HCT116 (cell line): ENCODE data around the gene KNCN. TPM values are rescaled to one million over a fixed set of nuclear protein-coding genes. Genes with fewer than 3 reads are reported as not detected.

ENCODE experiments used
- ATAC-seq: fragments of 200-7000 bp; cut with Tn5 transposase; 2 replicates; pipeline ENCODE4 v1.9.1; 2020; ENCODE audit warnings: mild to moderate bottlenecking, moderate library complexity
- BruUV-seq: library from RNA; stranded (reverse); fragments of 400-500 nt; replicated peaks from 2 replicates; lab custom pipeline; 2021; lab: Mats Ljungman, UMichigan
- CTCF ChIA-PET: fragments of 300-600 bp; sonication (Branson Sonifier 250); formaldehyde crosslinking; loops from one replicate; lab custom pipeline; 2021; ENCODE audit warnings: antibody characterized with exemption; lab: Charles Lee
- POLR2A ChIA-PET: fragments of 300-600, 350-600 bp; sonication (Branson Sonifier 250); formaldehyde crosslinking; loops from one replicate; lab custom pipeline; 2021; ENCODE audit warnings: antibody characterized with exemption; lab: Charles Lee
- RAD21 ChIA-PET, 2 experiments: fragments of 300-600 bp; sonication (Branson Sonifier 250); formaldehyde crosslinking; loops; one replicate each; lab custom pipeline; 2023; ENCODE audit warnings: low total read pairs in 2 of 2; ENCODE audit not compliant: uncharacterized antibody in 2 of 2, unreplicated experiment in 2 of 2, low non-redundant PET in 1 of 2; lab: Charles Lee
- DNase-seq: peaks from one replicate; pipeline ENCODE4 v3.0.0-alpha.2; 2010; ENCODE audit warnings: low read depth, low spot score
- H2AFZ ChIP-seq: fragments of 200-600 bp; shearing (Covaris generic), sonication (generic); 2 replicates; pipeline ENCODE4 v1.6.1; 2017; ENCODE audit warnings: low read depth, mixed run types, mixed read lengths, antibody characterized with exemption, low read length; ENCODE audit not compliant: poor library complexity, severe bottlenecking
- H3K27ac ChIP-seq: 2 replicates; pipeline ENCODE4 v1.5.1; 2012; ENCODE audit warnings: low read depth, low read length
- H3K27me3 ChIP-seq: fragments of 200-600 bp; sonication (generic); 2 replicates; pipeline ENCODE4 v1.6.1; 2016; ENCODE audit warnings: mixed run types, low read length, mixed read lengths; ENCODE audit not compliant: insufficient read depth
- H3K36me3 ChIP-seq, 2 experiments: fragments of 200-500 bp in 1 of 2; fragments of 200-600 bp in 1 of 2; sonication (Bioruptor generic) in 1 of 2; sonication (generic) in 1 of 2; 2 replicates each; pipeline versions ENCODE4 v1.5.1 to v1.6.1; 2014 to 2016; ENCODE audit warnings: low read length in 2 of 2, inconsistent platforms in 1 of 2, mixed read lengths in 1 of 2, mixed run types in 1 of 2; ENCODE audit not compliant: insufficient read depth in 2 of 2, control insufficient read depth in 1 of 2
- H3K4me1 ChIP-seq, 2 experiments: fragments of 200-600 bp in 1 of 2; sonication (generic) in 1 of 2; 2 replicates each; pipeline versions ENCODE4 v1.5.1 to v1.6.1; 2012 to 2017; ENCODE audit warnings: low read length in 2 of 2, inconsistent platforms in 1 of 2, mild to moderate bottlenecking in 1 of 2, mixed read lengths in 1 of 2, mixed run types in 1 of 2, moderate library complexity in 1 of 2; ENCODE audit not compliant: insufficient read depth in 2 of 2, control insufficient read depth in 1 of 2
- H3K4me2 ChIP-seq: fragments of 200-600 bp; sonication (generic); 2 replicates; pipeline ENCODE4 v1.6.1; 2017; ENCODE audit warnings: mixed run types, low read length, mixed read lengths
- H3K4me3 ChIP-seq, 2 experiments: fragments of 200-600 bp in 1 of 2; sonication (generic) in 1 of 2; replicated peaks in 1 of 2; 2 replicates each; pipeline ENCODE4 v1.5.1; 2011 to 2016; ENCODE audit warnings: low read length in 2 of 2, control low read depth in 1 of 2, low read depth in 1 of 2, mild to moderate bottlenecking in 1 of 2, mixed read lengths in 1 of 2, mixed run types in 1 of 2
- H3K79me2 ChIP-seq: fragments of 200-600 bp; sonication (generic); 2 replicates; pipeline ENCODE4 v1.6.1; 2017; ENCODE audit warnings: mild to moderate bottlenecking, mixed run types, low read length, moderate library complexity, mixed read lengths; ENCODE audit not compliant: insufficient read depth
- H3K9ac ChIP-seq: fragments of 200-600 bp; sonication (generic); 2 replicates; pipeline ENCODE4 v1.6.1; 2016; ENCODE audit warnings: low read length, mixed read lengths
- H3K9me2 ChIP-seq: fragments of 200-600 bp; sonication (generic), shearing (Covaris generic); 2 replicates; pipeline ENCODE4 v1.6.1; 2017; ENCODE audit warnings: mixed run types, mild to moderate bottlenecking, moderate library complexity; ENCODE audit not compliant: insufficient read depth
- H3K9me3 ChIP-seq, 2 experiments: fragments of 200-500 bp in 1 of 2; fragments of 200-600 bp in 1 of 2; sonication (Bioruptor generic) in 1 of 2; sonication (generic) in 1 of 2; 2 replicates each; pipeline ENCODE4 v1.6.1; 2014 to 2017; ENCODE audit warnings: low read length in 2 of 2, mixed read lengths in 2 of 2, inconsistent platforms in 1 of 2, low read depth in 1 of 2, mild to moderate bottlenecking in 1 of 2, mixed run types in 1 of 2, moderate library complexity in 1 of 2; ENCODE audit not compliant: control insufficient read depth in 1 of 2, insufficient read depth in 1 of 2
- H4K20me1 ChIP-seq: fragments of 200-600 bp; sonication (generic), shearing (Covaris generic); 2 replicates; pipeline ENCODE4 v1.6.1; 2017; ENCODE audit warnings: mixed run types, mild to moderate bottlenecking, moderate library complexity; ENCODE audit not compliant: insufficient read depth
- CBX3 ChIP-seq: IDR thresholded peaks from 2 replicates; pipeline ENCODE4 v1.6.1; 2012; ENCODE audit warnings: low read depth
- CEBPB ChIP-seq: IDR thresholded peaks from 2 replicates; pipeline ENCODE4 v1.6.1; 2012; ENCODE audit warnings: low read depth
- EGR1 ChIP-seq: IDR thresholded peaks from 2 replicates; pipeline ENCODE4 v1.6.1; 2012; ENCODE audit warnings: low read depth
- ELF1 ChIP-seq: IDR thresholded peaks from 2 replicates; pipeline ENCODE4 v1.6.1; 2012; ENCODE audit warnings: low read depth, borderline replicate concordance
- JUND ChIP-seq: IDR thresholded peaks from 2 replicates; pipeline ENCODE4 v1.6.1; 2012
- POLR2A ChIP-seq: IDR thresholded peaks from 2 replicates; pipeline ENCODE4 v1.7.0; 2011; ENCODE audit warnings: borderline replicate concordance; ENCODE audit not compliant: insufficient read depth, insufficient read length; ENCODE audit errors: extremely low read depth
- RAD21 ChIP-seq: IDR thresholded peaks from 2 replicates; pipeline ENCODE4 v1.6.1; 2012; ENCODE audit warnings: low read depth, mild to moderate bottlenecking
- SIN3A ChIP-seq: IDR thresholded peaks from 2 replicates; pipeline ENCODE4 v1.6.1; 2012; ENCODE audit warnings: low read depth
- SRF ChIP-seq: IDR thresholded peaks from 2 replicates; pipeline ENCODE4 v1.6.1; 2012; ENCODE audit warnings: low read depth
- ZFX ChIP-seq: fragments of 450-650 bp; IDR thresholded peaks from 2 replicates; pipeline ENCODE4 v1.6.1; 2017
- ZNF274 ChIP-seq: fragments of 200-500 bp; sonication (Bioruptor generic); IDR thresholded peaks from 2 replicates; pipeline ENCODE4 v1.6.1; 2014; ENCODE audit warnings: mild to moderate bottlenecking, low read depth, low read length, inconsistent platforms
- intact Hi-C: fragments of 100-400 bp; cut with micrococcal nuclease; formaldehyde crosslinking; loops from 2 replicates; pipeline ENCODE4 v1.10.0; 2022
- total RNA-seq: library from RNA; stranded (reverse); gene quantifications from one replicate; pipeline ENCODE4 v1.2.1, GENCODE V29; 2021; ENCODE audit not compliant: unreplicated experiment
- TF ChIP-seq, protein P1 (sequence below): IDR thresholded peaks from 2 replicates; pipeline ENCODE4 v1.6.1; 2012; ENCODE audit warnings: low read depth
- TF ChIP-seq, protein P2 (sequence below): IDR thresholded peaks from 2 replicates; pipeline ENCODE4 v1.6.1; 2012
- TF ChIP-seq, protein P3 (sequence below): IDR thresholded peaks from 2 replicates; pipeline ENCODE4 v1.6.1; 2012

KNCN gene
- total RNA-seq, 1 experiment from 2014 or later, result not detected

- Histone ChIP-seq H3K4me1 (no peaks in the 10 kb centered on the region), H3K79me2 (no peaks in the 10 kb centered on the region), H3K9me2 (no peaks in the 10 kb centered on the region), H3K27ac (no peak overlapping the region), H4K20me1 (no peaks in the 10 kb centered on the region), H3K36me3 (0 out of 4 replicates have a peak, but pooled peaks cover 0 to 4% of the 10 kb centered on the region in 2 experiments), H3K4me3 (no peak overlapping the region), H2AFZ (no peak overlapping the region), H3K4me2 (no peak overlapping the region), H3K9ac (no peak overlapping the region), H3K9me3 (no peaks in the 10 kb centered on the region), H3K27me3 (no peaks in the 10 kb centered on the region)
- POLR2A ChIA-PET, result no interaction called here
- intact Hi-C loops, result no loop called here
- BruUV-seq, result no TSS peak
- DNase-seq, result no peak
- CTCF ChIA-PET, result no interaction called here
- TF ChIP-seq CBX3 (no peak), JUND (no peak), SRF (no peak), CEBPB (no peak), ZNF274 (no peak), EGR1 (no peak), RAD21 (no peak), ELF1 (no peak), POLR2A (no peak), ZFX (no peak), SIN3A (no peak)
- TF ChIP-seq, protein P1, sequence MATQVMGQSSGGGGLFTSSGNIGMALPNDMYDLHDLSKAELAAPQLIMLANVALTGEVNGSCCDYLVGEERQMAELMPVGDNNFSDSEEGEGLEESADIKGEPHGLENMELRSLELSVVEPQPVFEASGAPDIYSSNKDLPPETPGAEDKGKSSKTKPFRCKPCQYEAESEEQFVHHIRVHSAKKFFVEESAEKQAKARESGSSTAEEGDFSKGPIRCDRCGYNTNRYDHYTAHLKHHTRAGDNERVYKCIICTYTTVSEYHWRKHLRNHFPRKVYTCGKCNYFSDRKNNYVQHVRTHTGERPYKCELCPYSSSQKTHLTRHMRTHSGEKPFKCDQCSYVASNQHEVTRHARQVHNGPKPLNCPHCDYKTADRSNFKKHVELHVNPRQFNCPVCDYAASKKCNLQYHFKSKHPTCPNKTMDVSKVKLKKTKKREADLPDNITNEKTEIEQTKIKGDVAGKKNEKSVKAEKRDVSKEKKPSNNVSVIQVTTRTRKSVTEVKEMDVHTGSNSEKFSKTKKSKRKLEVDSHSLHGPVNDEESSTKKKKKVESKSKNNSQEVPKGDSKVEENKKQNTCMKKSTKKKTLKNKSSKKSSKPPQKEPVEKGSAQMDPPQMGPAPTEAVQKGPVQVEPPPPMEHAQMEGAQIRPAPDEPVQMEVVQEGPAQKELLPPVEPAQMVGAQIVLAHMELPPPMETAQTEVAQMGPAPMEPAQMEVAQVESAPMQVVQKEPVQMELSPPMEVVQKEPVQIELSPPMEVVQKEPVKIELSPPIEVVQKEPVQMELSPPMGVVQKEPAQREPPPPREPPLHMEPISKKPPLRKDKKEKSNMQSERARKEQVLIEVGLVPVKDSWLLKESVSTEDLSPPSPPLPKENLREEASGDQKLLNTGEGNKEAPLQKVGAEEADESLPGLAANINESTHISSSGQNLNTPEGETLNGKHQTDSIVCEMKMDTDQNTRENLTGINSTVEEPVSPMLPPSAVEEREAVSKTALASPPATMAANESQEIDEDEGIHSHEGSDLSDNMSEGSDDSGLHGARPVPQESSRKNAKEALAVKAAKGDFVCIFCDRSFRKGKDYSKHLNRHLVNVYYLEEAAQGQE, result no peak
- TF ChIP-seq, protein P2, sequence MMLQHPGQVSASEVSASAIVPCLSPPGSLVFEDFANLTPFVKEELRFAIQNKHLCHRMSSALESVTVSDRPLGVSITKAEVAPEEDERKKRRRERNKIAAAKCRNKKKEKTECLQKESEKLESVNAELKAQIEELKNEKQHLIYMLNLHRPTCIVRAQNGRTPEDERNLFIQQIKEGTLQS, result no peak
- TF ChIP-seq, protein P3, sequence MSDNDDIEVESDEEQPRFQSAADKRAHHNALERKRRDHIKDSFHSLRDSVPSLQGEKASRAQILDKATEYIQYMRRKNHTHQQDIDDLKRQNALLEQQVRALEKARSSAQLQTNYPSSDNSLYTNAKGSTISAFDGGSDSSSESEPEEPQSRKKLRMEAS, result no peak
- ATAC-seq, result no peak
- RAD21 ChIA-PET, result no interaction called here
Measured at GRCh38 chr1:46569884-46570725, 18.7 kb upstream of the KNCN start.
